HFFc6 (cell line): Measurements from ENCODE around the gene S1PR2. TPM values are rescaled to one million over a fixed set of nuclear protein-coding genes. Genes with fewer than 3 reads are reported as not detected.
"Not testable (repeated sequence)": the region's sequence is repeated elsewhere in the genome, so short reads cannot be mapped to it uniquely, and the experiment has no call there.

Experiments used
- DNase-seq: peaks from one replicate; pipeline ENCODE4 v3.0.0-alpha.2; 2018
- H3K27ac Mint-ChIP-seq: 2 replicates; pipeline ENCODE4 v1.8.0; 2020; ENCODE audit warnings: mild to moderate bottlenecking, mixed read lengths
- H3K27me3 Mint-ChIP-seq: 2 replicates; pipeline ENCODE4 v1.8.0; 2021; ENCODE audit warnings: mild to moderate bottlenecking, moderate library complexity, mixed read lengths; ENCODE audit not compliant: insufficient read depth
- H3K36me3 Mint-ChIP-seq: 2 replicates; pipeline ENCODE4 v1.8.0; 2021; ENCODE audit warnings: low read depth, mixed read lengths
- H3K4me1 Mint-ChIP-seq: 2 replicates; pipeline ENCODE4 v1.8.0; 2020; ENCODE audit warnings: low read depth, mixed read lengths
- H3K4me3 Mint-ChIP-seq: 2 replicates; pipeline ENCODE4 v1.8.0; 2020; ENCODE audit warnings: mild to moderate bottlenecking, moderate library complexity, mixed read lengths
- H3K9me3 Mint-ChIP-seq: 2 replicates; pipeline ENCODE4 v1.8.0; 2020; ENCODE audit warnings: mild to moderate bottlenecking, mixed read lengths
- CTCF ChIP-seq: fragments of 200-600 bp; sonication (generic); IDR thresholded peaks from 2 replicates; pipeline ENCODE4 v1.5.0; 2021; ENCODE audit warnings: antibody characterized with exemption, mild to moderate bottlenecking
- total RNA-seq, 6 experiments: library from RNA; stranded (reverse); fragmentation: NEBNext Ultra II Directional; extraction: Animal tissue kit (Norgen Biotek cat#: 25700); gene quantifications; 2 replicates in 1 of 6; 3 replicates in 5 of 6; pipeline ENCODE4 v1.2.3, GENCODE V29; 2021

S1PR2 gene
- total RNA-seq, 6 experiments from 2014 or later = 16.8 to 22.0 (median 20.5) TPM

DNA sequence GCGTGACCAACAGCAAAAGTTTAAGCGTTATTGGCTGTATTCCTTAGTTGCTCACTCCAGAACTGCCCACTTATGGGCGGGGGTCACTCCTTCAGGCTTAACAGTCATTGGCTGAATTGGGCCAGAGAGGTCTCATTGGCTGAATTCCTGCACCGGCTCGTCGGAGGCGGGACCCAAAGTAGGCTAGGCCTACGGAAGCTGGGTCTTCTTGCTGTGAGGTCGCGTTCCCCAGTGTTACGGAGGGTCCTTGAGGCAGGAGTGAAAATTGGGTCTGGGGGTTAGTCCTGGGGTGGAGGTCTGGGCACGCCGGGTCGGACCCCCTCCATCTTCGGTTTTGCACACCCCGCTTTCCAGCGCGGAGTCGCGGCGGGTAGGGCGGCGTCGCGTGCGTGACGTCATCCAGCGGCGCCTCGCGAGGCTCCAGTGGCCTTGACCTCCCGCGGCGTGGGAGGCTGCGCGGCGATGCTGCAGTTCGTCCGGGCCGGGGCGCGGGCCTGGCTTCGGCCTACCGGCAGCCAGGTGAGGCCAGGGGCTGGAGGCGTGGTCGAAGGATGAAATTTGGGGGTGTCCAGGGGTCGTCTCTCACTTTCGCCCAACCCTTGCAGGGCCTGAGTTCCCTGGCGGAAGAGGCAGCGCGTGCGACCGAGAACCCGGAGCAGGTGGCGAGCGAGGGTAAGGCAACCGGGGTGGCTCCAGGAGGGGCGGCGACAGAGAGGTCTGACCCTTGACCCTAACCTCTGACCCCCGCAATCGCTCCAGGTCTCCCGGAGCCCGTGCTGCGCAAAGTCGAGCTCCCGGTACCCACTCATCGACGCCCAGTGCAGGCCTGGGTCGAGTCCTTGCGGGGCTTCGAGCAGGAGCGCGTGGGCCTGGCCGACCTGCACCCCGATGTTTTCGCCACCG, 20.9 kb upstream of the S1PR2 start, which contains the start of gene MRPL4:
TSS of gene MRPL4 (plus strand) at position 423 of the 903 bp plus-strand sequence. CDS start at position 463, 40 bp downstream.
- DNase-seq = peak; percentile 99
- 0 out of 2 replicates have a peak, but pooled peaks have one; percentile 7 for TF ChIP-seq CTCF
- peaks cover 2% of the 10 kb centered on the region for H3K27me3 Mint-ChIP-seq
- peak within 1 kb of the TSS; percentile 99 for H3K4me3 Mint-ChIP-seq
- peaks cover 24% of the 10 kb centered on the region for H3K4me1 Mint-ChIP-seq
- no peaks in the 10 kb centered on the region for H3K9me3 Mint-ChIP-seq
- H3K36me3 Mint-ChIP-seq = peaks cover 18% of the 10 kb centered on the region
- peak within 1 kb of the TSS; percentile 96 for H3K27ac Mint-ChIP-seq

- H3K4me1 Mint-ChIP-seq = peaks cover 19% of the 10 kb centered on the region
Measured at GRCh38 chr19:10246511-10246910, 15.4 kb upstream of the S1PR2 start.

GRCh38 chr19:10245189-10245939, 14.2 kb upstream of the S1PR2 start:
- Mint-ChIP-seq H3K4me1 (peaks cover 19% of the 10 kb centered on the region), H3K36me3 (no peaks in the 10 kb centered on the region), H3K27me3 (no peaks in the 10 kb centered on the region; the same call in 1 of the 2 replicates), H3K27ac (peak overlapping the region; percentile 49; the same call in 1 of the 2 replicates), H3K4me3 (no peak overlapping the region), H3K9me3 (no peaks in the 10 kb centered on the region)
- DNase-seq = no peak
- no peak for TF ChIP-seq CTCF

More at GRCh38 chr19:10246511-10246910, 15.4 kb upstream of the S1PR2 start:
- H3K9me3 Mint-ChIP-seq = no peaks in the 10 kb centered on the region
- H3K27ac Mint-ChIP-seq = no peak overlapping the region
- H3K36me3 Mint-ChIP-seq = no peaks in the 10 kb centered on the region
- H3K27me3 Mint-ChIP-seq = peaks cover 2% of the 10 kb centered on the region
- no peak for TF ChIP-seq CTCF
- no peak overlapping the region for H3K4me3 Mint-ChIP-seq
- DNase-seq = no peak

GRCh38 chr19:10243606-10244005, 12.5 kb upstream of the S1PR2 start:
- DNase-seq = no peak
- Mint-ChIP-seq H3K27ac (no peak overlapping the region), H3K9me3 (no peaks in the 10 kb centered on the region), H3K36me3 (no peaks in the 10 kb centered on the region), H3K4me3 (no peak overlapping the region), H3K4me1 (peaks cover 20% of the 10 kb centered on the region), H3K27me3 (no peaks in the 10 kb centered on the region; the same call in 1 of the 2 replicates)
- TF ChIP-seq CTCF = no peak

DNA sequence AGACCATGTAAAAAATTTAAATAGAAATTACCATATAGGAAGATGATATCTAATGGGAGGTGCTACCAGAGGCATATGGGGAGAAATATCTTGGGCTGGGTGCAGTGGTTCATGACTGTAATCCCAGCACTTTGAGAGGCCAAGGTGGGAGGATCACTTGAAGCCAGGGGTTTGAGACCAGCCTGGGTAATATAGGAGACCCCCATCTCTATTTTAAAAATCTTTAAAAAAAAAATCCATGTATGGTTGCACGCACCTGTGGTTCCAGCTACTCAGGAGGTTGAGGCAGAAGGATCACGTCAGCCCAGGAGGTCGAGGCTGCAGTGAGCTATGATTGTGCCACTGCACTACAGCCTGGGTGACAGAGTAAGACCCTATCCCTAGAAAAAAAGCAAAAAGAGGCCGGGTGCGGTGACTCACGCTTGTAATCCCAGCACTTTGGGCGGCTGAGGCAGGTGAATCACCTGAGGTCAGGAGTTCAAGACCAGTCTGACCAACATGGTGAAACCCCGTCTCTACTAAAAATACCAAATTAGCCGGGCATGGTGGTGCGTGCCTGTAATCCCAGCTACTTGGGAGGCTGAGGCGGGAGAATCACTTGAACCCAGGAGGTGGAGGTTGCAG, 10.8 kb upstream of the S1PR2 start:
- H3K4me1 Mint-ChIP-seq = peaks cover 28% of the 10 kb centered on the region
- not testable (repeated sequence) for H3K36me3 Mint-ChIP-seq, H3K27ac Mint-ChIP-seq, H3K4me3 Mint-ChIP-seq, H3K9me3 Mint-ChIP-seq, H3K27me3 Mint-ChIP-seq, DNase-seq
